H4 (cell line): ENCODE results near the gene VCP. TPM values are rescaled to one million over a fixed set of nuclear protein-coding genes. Genes with fewer than 3 reads are reported as not detected.

ENCODE experiments used
- DNase-seq: peaks from one replicate; pipeline ENCODE4 v3.0.0-alpha.2; 2015; ENCODE audit warnings: low spot score
- total RNA-seq: library from RNA; depleted of rRNA; stranded (reverse); fragments of >200 nt; shearing (Covaris generic); gene quantifications from 2 replicates; pipeline ENCODE4 v1.2.3, GENCODE V29; 2014; rRNA removed

The VCP gene
- 380 and 386 TPM in 2 replicates for total RNA-seq

GRCh38 chr9:35072461-35073278 lies at the start of gene VCP:
Gene VCP (minus strand): TSS chr9:35072625. CDS start chr9:35072353, 272 bp downstream.
- peak; percentile 99 for DNase-seq

- peak; percentile 92 for DNase-seq
Observed at GRCh38 chr9:35116898-35117551, 44.6 kb upstream of the VCP start.

DNA sequence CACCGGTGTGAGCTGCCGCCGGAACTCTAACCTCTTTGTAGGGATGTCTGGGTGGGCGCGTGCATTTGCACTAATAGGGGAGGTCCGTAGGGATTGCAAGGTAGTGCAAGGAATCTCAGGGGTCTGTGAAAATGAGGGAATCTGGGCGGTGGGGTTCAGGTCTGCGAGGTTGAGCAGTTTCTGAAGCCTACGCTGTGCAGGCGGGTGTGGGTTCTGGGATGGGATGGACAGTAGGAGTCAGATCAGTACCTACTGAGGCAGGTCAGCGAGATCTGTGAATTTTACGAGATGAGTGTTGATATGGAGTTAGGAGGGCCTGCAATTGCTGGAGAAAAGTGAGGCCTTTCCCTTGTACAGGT lies 44.1 kb upstream of the VCP start:
- no peak for DNase-seq

- peak; percentile 99 for DNase-seq
Observed at GRCh38 chr9:35115680-35116538, 43.5 kb upstream of the VCP start, which contains the start of gene ATOSB. Gene ATOSB (minus strand): TSS chr9:35115862. CDS start chr9:35108274, 7,588 bp downstream.

- peak; percentile 50 for DNase-seq
Observed at GRCh38 chr9:35114840-35115628, 42.6 kb upstream of the VCP start.

DNA sequence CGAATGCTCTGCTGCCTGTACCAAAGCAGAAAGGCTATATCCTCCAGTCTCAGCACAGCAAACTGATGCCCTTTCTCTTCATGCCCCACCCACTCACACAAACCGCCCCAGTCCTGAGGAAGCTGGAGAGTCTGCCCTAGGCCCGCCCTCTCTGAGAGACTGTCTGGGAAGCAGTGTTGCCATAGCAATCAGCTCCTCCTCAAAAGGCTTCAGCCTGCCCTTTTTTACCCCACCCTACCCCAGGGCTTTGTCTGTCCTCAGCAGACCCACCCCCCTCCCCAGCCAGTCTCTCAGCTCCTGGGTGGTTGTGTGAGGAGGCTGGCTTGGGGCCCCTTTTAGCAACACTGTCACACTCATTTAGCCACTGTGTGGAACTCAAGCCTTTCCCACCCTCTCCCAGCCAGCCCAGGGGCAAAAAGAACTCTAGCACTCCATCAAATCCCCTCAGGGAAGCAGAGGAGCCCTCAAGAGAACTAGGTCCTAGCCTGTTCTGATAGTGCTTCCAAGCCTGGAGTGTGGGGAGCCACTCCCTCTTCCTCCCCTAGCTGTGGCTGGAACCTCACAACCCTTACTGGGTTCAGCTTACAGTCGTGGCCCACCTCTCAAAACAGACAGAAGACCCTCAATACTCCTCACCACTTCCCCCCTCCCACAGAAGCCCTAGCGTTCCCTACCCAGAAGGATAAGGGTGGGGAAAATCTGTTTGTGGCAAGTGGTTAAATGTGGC lies 41.9 kb upstream of the VCP start:
- DNase-seq = peak; percentile 98

- DNase-seq = no peak
Observed at GRCh38 chr9:35112257-35113020, 40.0 kb upstream of the VCP start.

DNA sequence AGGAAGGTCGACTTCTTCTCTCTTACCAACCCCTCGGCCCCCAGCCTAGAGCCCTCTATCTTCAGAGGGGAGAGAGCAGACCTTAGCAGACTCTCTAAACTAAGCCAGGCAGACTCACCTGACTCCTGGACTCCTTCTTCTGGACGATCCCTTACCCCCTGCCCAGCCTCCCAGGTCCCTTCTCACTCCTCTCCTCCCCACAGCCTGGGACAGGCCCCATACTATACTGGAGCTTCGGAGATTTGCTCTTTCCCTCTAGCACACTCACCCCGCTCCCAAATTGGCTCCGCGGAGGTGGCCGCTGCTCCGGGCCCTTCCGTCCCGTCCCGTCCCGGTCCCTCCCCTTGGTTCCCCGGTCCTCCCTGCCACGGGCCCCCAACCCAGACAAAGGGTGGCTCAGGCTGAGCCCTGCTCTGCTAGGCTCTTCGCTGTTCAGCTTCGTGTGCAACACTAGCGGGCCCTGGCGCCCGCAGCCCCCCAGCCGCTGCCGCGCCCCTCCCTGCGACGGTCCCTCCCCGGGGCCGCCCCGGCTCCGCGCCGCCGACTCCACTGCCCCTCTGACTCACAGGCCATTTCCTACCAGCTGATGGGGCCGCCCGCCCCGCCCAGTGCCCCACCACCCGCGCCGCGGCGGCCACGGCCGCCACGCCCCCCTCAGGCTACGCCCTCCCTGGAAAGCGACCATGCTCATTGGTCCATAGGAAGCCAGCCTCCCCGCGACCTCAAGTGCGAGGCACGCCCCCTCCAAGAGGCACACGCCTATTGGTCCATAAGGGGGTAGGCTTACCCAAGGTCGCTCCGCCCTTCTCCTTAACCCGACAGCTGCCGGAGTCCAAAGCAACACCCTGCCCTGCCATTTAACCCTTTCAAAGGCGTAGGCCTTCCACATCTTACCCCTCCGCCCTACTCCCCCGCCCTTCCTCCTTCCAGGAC lies 38.8 kb upstream of the VCP start:
- peak; percentile 99 for DNase-seq

- DNase-seq = peak; percentile 90
Observed at GRCh38 chr9:35110327-35110761, 37.9 kb upstream of the VCP start.

DNA sequence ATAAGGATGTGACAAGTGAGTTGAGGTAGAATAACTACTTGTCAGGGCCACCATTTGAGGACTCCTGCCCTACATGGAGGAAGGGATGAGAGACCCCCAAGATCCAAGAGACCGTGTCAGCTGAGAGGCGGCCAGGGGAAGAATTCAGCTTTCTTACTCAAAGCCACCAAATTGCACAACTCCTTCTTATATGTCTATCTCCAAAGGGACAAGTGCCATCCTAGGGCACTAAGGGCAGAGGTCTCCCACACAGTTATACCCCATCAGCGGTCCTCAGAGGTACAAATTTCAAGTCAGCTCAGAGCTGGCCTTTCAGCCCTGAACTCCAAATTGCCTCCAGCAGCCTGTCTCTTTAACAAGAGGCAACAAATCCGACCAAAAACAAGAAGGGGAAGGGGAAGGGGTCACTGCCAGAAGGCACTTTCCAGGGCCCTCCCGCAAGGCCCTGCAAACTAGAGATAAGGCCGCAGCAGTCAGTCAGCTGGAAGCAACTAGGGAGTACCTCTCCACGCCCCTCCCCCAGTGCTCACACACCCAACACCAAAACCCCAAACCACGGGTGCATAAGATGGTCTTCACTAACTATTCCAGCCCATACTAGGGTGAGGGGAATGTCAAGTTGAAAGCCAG lies 36.6 kb upstream of the VCP start:
- DNase-seq = no peak

DNA sequence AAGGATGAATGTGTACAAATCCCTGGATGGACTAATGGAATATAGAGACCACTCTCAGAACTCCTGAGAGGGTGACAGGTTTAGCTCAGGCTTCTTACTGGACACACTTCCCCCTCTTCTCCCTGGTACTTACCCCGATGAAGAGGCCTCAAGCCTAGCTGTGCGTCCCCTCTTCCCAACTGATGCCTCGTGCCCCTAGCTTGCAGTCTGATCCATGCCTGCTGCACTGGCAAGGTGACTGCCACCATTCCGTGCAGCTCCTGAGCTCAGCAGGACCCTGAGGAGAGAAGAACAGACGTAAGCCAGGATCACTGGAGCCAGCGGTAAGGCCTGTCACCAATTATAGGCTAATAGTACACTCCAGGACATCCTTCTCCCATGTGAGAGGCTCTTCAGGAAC lies 36.0 kb upstream of the VCP start:
- DNase-seq = no peak

GRCh38 chr9:35107297-35108290 lies 35.2 kb upstream of the VCP start:
- no peak for DNase-seq

- DNase-seq = no peak
Observed at GRCh38 chr9:35106343-35106730, 33.9 kb upstream of the VCP start.

GRCh38 chr9:35105571-35106342 lies 33.3 kb upstream of the VCP start:
- DNase-seq = no peak

DNA sequence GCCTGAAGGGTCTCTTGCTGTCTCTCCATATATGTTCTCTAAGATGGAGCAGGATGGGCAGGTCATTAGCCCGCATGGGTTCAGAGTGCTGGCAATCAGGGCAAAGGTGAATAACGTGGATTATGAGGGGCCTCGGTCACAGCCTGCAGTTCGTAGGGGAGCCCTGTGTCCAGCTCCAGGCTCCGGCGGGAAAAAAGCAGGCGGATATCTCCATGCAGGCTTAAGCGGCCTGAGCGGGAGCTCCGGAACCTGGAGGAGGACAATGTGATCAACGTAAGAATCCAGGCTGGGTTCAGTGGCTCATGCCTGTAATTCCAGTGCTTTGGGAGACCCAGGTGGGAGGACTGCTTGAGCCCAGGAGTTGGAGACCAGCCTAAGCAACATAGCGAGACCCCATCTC lies 32.7 kb upstream of the VCP start:
- DNase-seq = no peak

DNA sequence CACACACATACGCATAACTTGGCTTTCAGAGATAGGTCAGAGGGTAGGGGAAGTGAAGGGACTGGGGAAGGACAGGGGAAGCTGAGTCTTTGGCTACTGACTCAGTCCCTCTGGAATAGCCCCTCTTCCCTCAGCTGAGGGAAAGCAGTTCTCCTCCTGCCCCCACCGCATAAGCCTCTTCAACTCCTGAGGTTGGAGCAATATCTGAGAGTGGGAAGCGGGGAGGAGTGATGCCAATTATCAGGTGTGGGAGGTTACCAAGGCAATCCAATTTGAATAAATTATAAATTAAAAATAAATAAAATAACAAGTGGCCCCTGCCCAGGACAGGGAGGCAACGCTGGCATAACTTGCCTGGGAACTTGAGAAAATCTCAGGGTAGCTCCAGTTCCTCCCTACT lies 32.2 kb upstream of the VCP start:
- no peak for DNase-seq
